Choroid plexus epithelial cell (primary cell): ENCODE results near the gene TMEM17.
A peak's percentile ranks its signal among the peaks of the same experiment; 100 is the strongest.

Experiments used
- DNase-seq: peaks from one replicate; pipeline ENCODE4 v3.0.0-alpha.2; 2010; ENCODE audit warnings: low read depth
- H3K4me3 ChIP-seq: 2 replicates; pipeline ENCODE4 v1.5.1; 2011; ENCODE audit warnings: low read depth, mild to moderate bottlenecking, control low read depth, low read length, moderate library complexity
- CTCF ChIP-seq: conservative IDR thresholded peaks from 2 replicates; pipeline ENCODE4 v1.5.1; 2011; ENCODE audit warnings: low read depth, mild to moderate bottlenecking, control low read depth, inconsistent platforms, low read length, moderate library complexity

Gene TMEM17

GRCh38 chr2:62458206-62458641, 47.8 kb downstream of the TMEM17 start:
- H3K4me3 ChIP-seq = no peak overlapping the region
- no peak for DNase-seq
- no peak for TF ChIP-seq CTCF

- TF ChIP-seq CTCF = no peak
- peak overlapping the region; percentile 71 for H3K4me3 ChIP-seq
Observed at GRCh38 chr2:62457556-62457955, 48.4 kb downstream of the TMEM17 start.

GRCh38 chr2:62456721-62457539, 49.1 kb downstream of the TMEM17 start:
- H3K4me3 ChIP-seq = peak overlapping the region; percentile 71
- peak; percentile 75 for DNase-seq
- TF ChIP-seq CTCF = peak; percentile 70

More at GRCh38 chr2:62457556-62457955, 48.4 kb downstream of the TMEM17 start:
- no peak for DNase-seq

- no peak overlapping the region for H3K4me3 ChIP-seq
- DNase-seq = no peak
- TF ChIP-seq CTCF = no peak
Observed at GRCh38 chr2:62455957-62456692, 49.9 kb downstream of the TMEM17 start.

DNA sequence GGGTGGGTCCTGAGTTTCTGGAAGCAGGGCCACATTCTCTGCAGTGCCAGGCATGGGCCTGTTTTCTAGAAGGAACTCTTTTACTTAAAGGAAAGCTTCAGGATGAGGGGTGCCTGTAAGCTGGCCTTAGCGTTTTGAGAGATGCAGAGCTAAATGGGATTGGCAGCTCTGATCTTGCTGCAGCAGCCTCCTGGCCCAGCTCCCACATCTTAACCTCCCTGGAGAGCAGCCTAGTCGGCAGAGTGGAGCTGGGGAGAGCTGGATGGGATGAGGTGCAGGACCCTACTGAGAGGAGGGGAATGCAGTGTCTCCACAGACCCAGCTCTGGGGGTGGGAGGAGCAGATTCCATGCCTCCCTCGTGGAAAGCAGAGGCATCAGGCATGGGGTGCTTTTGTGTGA, 52.0 kb downstream of the TMEM17 start:
- TF ChIP-seq CTCF = no peak
- DNase-seq = no peak
- no peak overlapping the region for H3K4me3 ChIP-seq

- TF ChIP-seq CTCF = no peak
- H3K4me3 ChIP-seq = no peak overlapping the region
- no peak for DNase-seq
Observed at GRCh38 chr2:62452701-62453454, 53.1 kb downstream of the TMEM17 start.
